ENCODE results near the gene SCYL2. TPM values are rescaled to one million over a fixed set of nuclear protein-coding genes. Genes with fewer than 3 reads are reported as not detected.

The SCYL2 gene
- total RNA-seq, 1 experiment from 2014 or later, result 37.1 TPM

DNA sequence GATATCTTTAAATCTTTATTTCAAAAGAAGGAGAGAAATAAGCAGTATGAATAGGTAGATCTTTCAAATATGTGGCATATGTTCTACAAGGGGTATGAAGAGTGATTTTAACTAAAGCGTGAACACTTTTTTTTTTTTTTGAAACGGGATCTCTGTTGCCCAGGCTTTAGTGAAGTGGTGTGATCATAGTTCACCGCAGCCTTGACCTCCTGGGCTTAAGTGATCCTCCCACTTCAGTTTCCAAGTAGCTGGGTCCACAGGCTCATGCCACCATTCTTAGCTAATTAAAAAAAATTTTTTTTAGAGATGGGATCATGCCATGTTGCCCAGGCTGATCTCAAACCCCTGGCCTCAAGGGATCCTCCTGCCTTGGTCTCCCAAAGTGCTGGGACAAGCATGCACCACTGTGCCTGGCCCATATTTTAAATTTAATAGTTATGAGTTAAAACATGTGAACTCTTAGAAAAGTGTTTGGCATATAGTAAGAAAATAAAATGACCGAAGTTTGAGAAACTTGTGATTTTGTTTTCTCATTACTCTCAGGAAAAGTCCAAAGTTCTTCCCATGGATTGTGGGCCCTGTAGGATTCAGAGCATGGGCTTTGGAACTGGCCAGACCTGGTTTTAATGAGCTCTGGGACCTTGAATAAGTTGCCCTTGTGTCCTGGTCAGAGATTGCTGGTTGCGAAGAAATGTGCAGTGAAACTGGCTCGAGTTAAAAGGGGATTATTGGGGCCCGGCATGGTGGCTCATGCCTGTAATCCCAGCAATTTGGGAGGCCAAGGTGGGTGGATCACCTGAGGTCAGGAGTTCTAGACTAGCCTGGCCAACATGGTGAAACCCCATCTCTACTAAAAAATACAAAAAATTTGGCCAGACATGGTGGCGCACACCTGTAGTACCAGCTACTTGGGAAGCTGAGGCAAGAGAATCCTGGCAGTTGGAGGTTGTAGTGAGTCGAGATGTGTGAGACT is 116.9 kb downstream of the SCYL2 start:
- peaks cover 9% of the 10 kb centered on the region for H3K4me1 Mint-ChIP-seq
- no peak overlapping the region for H3K27ac Mint-ChIP-seq
- H3K9me3 Mint-ChIP-seq, result no peaks in the 10 kb centered on the region
- H3K36me3 Mint-ChIP-seq, result no peaks in the 10 kb centered on the region
- ATAC-seq (no peak), DNase-seq (ENCODE audit: low spot score) (no peak)
- no peaks in the 10 kb centered on the region for H3K27me3 Mint-ChIP-seq (ENCODE audit: low read depth)
- ChIA-PET CTCF (interaction anchor here (0.7 to 3.1 kb wide), 3 partner anchors 21 to 27 kb away, joined by 3 to 22 read pairs (median 12); partner anchors contain the start of gene SLC17A8), POLR2A (no interaction called here)
- TF ChIP-seq, protein P1, sequence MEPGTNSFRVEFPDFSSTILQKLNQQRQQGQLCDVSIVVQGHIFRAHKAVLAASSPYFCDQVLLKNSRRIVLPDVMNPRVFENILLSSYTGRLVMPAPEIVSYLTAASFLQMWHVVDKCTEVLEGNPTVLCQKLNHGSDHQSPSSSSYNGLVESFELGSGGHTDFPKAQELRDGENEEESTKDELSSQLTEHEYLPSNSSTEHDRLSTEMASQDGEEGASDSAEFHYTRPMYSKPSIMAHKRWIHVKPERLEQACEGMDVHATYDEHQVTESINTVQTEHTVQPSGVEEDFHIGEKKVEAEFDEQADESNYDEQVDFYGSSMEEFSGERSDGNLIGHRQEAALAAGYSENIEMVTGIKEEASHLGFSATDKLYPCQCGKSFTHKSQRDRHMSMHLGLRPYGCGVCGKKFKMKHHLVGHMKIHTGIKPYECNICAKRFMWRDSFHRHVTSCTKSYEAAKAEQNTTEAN (CRISPR knock-in tag; IDR thresholded peaks at IDR 0.05), result no peak
- TF ChIP-seq JAZF1 (CRISPR knock-in tag; IDR thresholded peaks at IDR 0.05) (no peak), ZNF232 (CRISPR knock-in tag; IDR thresholded peaks at IDR 0.05) (no peak), CBFB (CRISPR knock-in tag; IDR thresholded peaks at IDR 0.05; ENCODE audit: low read depth) (no peak)
- no peak overlapping the region for H3K4me3 Mint-ChIP-seq

DNA sequence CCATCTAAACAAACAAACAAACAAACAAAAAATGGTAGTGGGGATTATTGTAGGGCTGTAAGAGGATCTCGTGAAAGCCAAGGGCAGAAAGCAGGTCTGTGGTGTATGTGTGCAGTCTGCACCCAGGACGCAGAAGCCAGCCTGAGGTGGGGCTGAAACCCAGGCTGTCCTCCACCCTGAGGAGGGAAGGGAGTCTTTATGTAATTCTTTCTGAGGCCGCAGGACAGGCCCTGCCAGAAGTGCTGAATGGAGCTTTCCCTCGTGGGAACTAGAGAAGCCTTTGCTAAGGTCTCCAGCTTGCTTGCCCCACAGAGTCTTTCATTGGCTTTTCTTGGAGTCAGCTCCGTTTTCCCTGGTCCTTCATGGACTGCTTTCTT is 117.6 kb downstream of the SCYL2 start:
- H3K27ac Mint-ChIP-seq, result no peak overlapping the region
- no peak overlapping the region for H3K4me3 Mint-ChIP-seq
- ChIA-PET CTCF (interaction anchor here (3.1 kb wide), 1 partner anchor 20 kb away, joined by 22 read pairs; no protein-coding TSS in a partner anchor), POLR2A (no interaction called here)
- ATAC-seq (no peak; the same call in 1 of the 2 replicates), DNase-seq (ENCODE audit: low spot score) (no peak)
- no peaks in the 10 kb centered on the region for H3K36me3 Mint-ChIP-seq
- H3K27me3 Mint-ChIP-seq (ENCODE audit: low read depth), result no peaks in the 10 kb centered on the region
- no peaks in the 10 kb centered on the region for H3K9me3 Mint-ChIP-seq
- H3K4me1 Mint-ChIP-seq, result peaks cover 9% of the 10 kb centered on the region
- TF ChIP-seq, protein P2, sequence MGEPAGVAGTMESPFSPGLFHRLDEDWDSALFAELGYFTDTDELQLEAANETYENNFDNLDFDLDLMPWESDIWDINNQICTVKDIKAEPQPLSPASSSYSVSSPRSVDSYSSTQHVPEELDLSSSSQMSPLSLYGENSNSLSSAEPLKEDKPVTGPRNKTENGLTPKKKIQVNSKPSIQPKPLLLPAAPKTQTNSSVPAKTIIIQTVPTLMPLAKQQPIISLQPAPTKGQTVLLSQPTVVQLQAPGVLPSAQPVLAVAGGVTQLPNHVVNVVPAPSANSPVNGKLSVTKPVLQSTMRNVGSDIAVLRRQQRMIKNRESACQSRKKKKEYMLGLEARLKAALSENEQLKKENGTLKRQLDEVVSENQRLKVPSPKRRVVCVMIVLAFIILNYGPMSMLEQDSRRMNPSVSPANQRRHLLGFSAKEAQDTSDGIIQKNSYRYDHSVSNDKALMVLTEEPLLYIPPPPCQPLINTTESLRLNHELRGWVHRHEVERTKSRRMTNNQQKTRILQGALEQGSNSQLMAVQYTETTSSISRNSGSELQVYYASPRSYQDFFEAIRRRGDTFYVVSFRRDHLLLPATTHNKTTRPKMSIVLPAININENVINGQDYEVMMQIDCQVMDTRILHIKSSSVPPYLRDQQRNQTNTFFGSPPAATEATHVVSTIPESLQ (CRISPR knock-in tag; IDR thresholded peaks at IDR 0.05), result no peak
- TF ChIP-seq, protein P3, sequence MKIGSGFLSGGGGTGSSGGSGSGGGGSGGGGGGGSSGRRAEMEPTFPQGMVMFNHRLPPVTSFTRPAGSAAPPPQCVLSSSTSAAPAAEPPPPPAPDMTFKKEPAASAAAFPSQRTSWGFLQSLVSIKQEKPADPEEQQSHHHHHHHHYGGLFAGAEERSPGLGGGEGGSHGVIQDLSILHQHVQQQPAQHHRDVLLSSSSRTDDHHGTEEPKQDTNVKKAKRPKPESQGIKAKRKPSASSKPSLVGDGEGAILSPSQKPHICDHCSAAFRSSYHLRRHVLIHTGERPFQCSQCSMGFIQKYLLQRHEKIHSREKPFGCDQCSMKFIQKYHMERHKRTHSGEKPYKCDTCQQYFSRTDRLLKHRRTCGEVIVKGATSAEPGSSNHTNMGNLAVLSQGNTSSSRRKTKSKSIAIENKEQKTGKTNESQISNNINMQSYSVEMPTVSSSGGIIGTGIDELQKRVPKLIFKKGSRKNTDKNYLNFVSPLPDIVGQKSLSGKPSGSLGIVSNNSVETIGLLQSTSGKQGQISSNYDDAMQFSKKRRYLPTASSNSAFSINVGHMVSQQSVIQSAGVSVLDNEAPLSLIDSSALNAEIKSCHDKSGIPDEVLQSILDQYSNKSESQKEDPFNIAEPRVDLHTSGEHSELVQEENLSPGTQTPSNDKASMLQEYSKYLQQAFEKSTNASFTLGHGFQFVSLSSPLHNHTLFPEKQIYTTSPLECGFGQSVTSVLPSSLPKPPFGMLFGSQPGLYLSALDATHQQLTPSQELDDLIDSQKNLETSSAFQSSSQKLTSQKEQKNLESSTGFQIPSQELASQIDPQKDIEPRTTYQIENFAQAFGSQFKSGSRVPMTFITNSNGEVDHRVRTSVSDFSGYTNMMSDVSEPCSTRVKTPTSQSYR (CRISPR knock-in tag; IDR thresholded peaks at IDR 0.05), result no peak
- TF ChIP-seq ZNF232 (CRISPR knock-in tag; IDR thresholded peaks at IDR 0.05), result no peak
- TF ChIP-seq, protein P4, sequence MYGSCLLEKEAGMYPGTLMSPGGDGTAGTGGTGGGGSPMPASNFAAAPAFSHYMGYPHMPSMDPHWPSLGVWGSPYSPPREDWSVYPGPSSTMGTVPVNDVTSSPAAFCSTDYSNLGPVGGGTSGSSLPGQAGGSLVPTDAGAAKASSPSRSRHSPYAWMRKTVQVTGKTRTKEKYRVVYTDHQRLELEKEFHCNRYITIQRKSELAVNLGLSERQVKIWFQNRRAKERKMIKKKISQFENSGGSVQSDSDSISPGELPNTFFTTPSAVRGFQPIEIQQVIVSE (CRISPR knock-in tag; IDR thresholded peaks at IDR 0.05; ENCODE audit: borderline replicate concordance), result no peak
- TF ChIP-seq NFE2L1 (CRISPR knock-in tag; IDR thresholded peaks at IDR 0.05), result no peak
- no peak for TF ChIP-seq GABPB1 (CRISPR knock-in tag; IDR thresholded peaks at IDR 0.05)
- TF ChIP-seq, protein P5, sequence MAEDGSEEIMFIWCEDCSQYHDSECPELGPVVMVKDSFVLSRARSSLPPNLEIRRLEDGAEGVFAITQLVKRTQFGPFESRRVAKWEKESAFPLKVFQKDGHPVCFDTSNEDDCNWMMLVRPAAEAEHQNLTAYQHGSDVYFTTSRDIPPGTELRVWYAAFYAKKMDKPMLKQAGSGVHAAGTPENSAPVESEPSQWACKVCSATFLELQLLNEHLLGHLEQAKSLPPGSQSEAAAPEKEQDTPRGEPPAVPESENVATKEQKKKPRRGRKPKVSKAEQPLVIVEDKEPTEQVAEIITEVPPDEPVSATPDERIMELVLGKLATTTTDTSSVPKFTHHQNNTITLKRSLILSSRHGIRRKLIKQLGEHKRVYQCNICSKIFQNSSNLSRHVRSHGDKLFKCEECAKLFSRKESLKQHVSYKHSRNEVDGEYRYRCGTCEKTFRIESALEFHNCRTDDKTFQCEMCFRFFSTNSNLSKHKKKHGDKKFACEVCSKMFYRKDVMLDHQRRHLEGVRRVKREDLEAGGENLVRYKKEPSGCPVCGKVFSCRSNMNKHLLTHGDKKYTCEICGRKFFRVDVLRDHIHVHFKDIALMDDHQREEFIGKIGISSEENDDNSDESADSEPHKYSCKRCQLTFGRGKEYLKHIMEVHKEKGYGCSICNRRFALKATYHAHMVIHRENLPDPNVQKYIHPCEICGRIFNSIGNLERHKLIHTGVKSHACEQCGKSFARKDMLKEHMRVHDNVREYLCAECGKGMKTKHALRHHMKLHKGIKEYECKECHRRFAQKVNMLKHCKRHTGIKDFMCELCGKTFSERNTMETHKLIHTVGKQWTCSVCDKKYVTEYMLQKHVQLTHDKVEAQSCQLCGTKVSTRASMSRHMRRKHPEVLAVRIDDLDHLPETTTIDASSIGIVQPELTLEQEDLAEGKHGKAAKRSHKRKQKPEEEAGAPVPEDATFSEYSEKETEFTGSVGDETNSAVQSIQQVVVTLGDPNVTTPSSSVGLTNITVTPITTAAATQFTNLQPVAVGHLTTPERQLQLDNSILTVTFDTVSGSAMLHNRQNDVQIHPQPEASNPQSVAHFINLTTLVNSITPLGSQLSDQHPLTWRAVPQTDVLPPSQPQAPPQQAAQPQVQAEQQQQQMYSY (CRISPR knock-in tag; IDR thresholded peaks at IDR 0.05), result no peak
- TF ChIP-seq, protein P6, sequence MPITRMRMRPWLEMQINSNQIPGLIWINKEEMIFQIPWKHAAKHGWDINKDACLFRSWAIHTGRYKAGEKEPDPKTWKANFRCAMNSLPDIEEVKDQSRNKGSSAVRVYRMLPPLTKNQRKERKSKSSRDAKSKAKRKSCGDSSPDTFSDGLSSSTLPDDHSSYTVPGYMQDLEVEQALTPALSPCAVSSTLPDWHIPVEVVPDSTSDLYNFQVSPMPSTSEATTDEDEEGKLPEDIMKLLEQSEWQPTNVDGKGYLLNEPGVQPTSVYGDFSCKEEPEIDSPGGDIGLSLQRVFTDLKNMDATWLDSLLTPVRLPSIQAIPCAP (CRISPR knock-in tag; IDR thresholded peaks at IDR 0.05), result no peak
- no peak for TF ChIP-seq SOX15 (CRISPR knock-in tag; IDR thresholded peaks at IDR 0.05)
- no peak for TF ChIP-seq ESRRA (CRISPR knock-in tag; IDR thresholded peaks at IDR 0.05; ENCODE audit: borderline replicate concordance)
- no peak for TF ChIP-seq ZNF138 (CRISPR knock-in tag; conservative IDR thresholded peaks at IDR 0.05)
- TF ChIP-seq, protein P1 (CRISPR knock-in tag; IDR thresholded peaks at IDR 0.05), result no peak
- no peak for TF ChIP-seq ZNF671 (CRISPR knock-in tag; IDR thresholded peaks at IDR 0.05)
- no peak for TF ChIP-seq NFATC4 (CRISPR knock-in tag; IDR thresholded peaks at IDR 0.05)
- TF ChIP-seq SMAD4 (CRISPR knock-in tag; IDR thresholded peaks at IDR 0.05), result no peak
- TF ChIP-seq MYBL2 (CRISPR knock-in tag; IDR thresholded peaks at IDR 0.05), result no peak
- TF ChIP-seq, protein P7, sequence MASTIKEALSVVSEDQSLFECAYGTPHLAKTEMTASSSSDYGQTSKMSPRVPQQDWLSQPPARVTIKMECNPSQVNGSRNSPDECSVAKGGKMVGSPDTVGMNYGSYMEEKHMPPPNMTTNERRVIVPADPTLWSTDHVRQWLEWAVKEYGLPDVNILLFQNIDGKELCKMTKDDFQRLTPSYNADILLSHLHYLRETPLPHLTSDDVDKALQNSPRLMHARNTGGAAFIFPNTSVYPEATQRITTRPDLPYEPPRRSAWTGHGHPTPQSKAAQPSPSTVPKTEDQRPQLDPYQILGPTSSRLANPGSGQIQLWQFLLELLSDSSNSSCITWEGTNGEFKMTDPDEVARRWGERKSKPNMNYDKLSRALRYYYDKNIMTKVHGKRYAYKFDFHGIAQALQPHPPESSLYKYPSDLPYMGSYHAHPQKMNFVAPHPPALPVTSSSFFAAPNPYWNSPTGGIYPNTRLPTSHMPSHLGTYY (CRISPR knock-in tag; IDR thresholded peaks at IDR 0.05), result no peak
- TF ChIP-seq ZNF396 (CRISPR knock-in tag; IDR thresholded peaks at IDR 0.05; ENCODE audit: borderline replicate concordance), result no peak

Measured in WTC11 (cell line).